Measurements from ENCODE around the gene MTMR11.

Gene MTMR11

DNA sequence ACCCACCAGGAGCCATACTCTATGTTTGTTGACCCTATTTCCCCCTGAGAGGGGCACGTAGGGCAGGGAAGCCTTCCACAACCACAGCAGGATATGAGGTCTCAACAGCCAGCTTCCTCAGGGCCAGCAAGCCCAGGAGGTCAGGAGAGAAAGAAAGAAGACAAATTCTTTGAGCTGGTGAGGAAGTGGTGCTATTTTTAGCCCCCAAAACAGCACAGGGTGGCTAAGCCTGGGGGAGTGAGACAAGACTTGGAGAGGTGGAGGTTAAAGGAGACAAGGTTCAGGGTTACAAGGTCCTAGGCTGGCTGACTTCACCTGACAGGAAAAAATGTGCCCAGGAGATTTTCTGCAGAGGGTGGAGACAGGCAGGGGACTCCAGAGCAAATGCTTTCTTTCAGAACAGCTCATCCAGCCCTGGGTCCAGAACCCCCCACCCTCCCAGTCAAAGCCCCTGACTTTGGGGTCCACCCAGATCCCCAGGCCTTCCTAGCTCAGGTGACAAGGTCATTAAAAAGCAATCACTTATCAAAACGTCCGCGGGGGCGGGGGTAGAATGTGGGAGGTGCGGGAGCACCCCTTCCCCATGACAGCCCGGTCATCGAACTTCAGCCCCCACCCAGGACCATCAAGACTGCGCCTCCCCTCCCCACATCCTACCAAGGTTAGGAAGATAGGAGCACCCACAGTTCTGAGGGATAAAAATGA lies 20.3 kb downstream of the MTMR11 start:
- DNase-seq (ENCODE audit: insufficient read length) (no peak), FAIRE-seq (no peak)
- TF ChIP-seq POLR2AphosphoS5 (IDR thresholded peaks at IDR 0.05; ENCODE audit: low read depth, low read length) (no peak), TAF1 (IDR thresholded peaks at IDR 0.05; ENCODE audit: borderline replicate concordance, low read depth, low read length) (no peak), POLR2A (IDR thresholded peaks at IDR 0.05; ENCODE audit: low read depth, low read length) (no peak)

DNA sequence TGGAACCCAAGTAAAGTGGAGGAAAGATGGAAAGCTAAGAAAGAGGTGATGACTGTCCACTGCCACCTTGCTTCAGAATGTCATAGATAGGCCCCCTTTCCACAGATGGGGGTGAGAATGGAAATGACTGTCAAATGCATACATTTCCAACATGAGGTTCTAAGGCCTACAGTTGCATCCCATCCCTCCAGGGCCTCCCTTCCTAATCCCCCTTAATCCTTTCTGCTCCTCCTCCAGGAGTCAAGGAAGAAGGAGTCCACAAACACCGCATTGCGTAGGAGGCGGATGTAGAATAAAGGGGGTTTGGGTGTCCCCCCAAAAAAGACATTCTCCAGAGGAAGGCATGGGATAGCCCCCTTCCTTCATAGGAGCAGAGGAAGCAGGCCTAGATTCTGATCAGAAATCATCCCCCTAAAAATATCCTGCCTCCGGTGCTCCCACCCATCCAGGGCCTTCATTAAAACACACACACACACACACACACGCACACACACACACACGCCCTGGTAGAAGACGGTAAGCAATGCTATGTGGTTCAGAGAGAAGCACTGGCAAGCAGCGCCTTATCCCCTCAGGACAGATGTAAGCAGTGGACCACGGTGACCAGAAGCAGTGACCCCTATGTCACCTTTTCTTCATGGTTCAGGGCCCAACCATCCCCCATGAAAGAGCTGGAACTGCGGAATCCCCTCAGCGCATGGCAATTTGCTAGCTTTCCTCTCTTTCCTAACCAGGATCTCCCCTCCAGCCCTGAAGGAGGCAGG lies 21.1 kb downstream of the MTMR11 start:
- TF ChIP-seq TAF1 (IDR thresholded peaks at IDR 0.05; ENCODE audit: borderline replicate concordance, low read depth, low read length) (no peak), POLR2A (IDR thresholded peaks at IDR 0.05; ENCODE audit: low read depth, low read length) (no peak)
- FAIRE-seq (no peak), DNase-seq (ENCODE audit: insufficient read length) (no peak)

DNA sequence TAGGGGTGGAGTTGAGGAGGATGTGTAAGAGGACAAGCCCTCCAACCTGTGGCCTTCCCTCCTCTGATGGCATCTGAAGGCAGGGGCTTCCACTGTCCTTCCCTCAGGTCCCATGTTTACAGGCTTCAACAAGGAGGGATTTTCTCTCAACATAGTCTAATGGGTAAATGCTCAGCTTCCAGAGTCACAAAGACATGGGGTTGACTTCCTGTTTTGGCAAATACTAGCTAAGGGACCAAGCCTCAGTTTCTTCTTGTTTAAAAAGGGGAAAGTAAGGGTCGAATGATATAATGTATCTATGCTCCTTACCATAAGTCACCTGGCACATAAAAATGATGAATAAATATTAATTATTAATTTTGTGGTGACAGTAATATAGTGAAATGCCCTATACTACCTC lies 22.1 kb downstream of the MTMR11 start:
- FAIRE-seq (no peak), DNase-seq (ENCODE audit: insufficient read length) (no peak)
- TF ChIP-seq POLR2A (IDR thresholded peaks at IDR 0.05; ENCODE audit: low read depth, low read length) = no peak
- TF ChIP-seq POLR2AphosphoS5 (IDR thresholded peaks at IDR 0.05; ENCODE audit: low read depth, low read length) = no peak
- TF ChIP-seq TAF1 (IDR thresholded peaks at IDR 0.05; ENCODE audit: borderline replicate concordance, low read depth, low read length) = no peak

DNA sequence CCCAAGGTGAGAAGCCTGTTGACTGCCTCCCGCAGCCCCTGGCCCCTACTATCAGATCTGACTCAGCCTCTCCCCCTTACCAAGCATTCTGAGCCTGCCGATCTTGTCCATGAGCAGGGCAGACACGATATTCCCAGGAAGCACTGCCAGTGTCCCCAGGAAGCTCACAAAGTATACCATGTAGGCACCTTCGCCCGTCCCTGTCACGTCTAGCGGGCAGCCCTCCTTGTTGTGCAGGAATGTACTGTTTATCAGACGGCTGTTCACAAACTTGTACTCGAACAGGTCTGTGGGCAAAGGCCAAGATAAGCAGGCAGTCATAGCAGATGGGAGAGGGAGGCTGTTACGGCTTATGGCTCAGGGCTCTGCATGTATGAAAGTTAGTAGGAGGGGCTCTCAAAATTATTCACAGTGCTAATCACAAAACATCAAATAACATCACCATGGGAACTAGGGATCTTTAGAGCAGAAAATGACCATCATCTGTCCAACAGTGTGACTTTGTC lies 30.1 kb downstream of the MTMR11 start:
- no peak for DNase-seq (ENCODE audit: insufficient read length)

DNA sequence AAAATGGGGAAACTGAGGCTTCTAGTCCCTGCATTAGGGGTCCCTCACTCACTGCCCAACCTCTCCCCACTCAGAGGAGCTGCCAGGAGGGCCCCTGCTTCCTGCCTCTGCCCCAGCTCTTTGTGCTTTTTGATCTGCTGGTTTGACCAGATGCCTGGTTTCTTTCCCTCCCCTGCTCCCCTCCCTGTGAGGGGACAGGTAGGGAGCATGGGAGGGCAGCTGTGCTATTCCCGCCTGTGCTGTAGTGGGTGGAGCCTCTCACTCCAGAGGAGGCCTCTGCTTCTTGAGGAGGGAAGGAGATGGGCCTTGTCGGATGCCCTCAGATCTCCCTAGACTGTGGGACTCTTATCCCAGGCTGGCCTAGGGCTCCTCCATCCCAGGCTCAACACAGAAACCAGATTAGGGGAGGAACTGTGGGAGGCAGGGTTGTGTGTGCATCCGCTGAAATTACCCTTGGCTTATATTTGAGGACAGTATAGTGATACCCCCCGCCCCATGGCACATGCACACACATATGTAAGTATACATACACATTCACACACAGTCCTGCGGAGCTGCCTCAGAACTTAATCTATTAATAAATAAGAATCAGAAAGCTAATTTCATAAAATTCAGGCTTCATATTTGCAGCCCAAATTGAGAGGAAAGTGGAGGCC lies 32.7 kb downstream of the MTMR11 start:
- no peak for TF ChIP-seq POLR2A (IDR thresholded peaks at IDR 0.05; ENCODE audit: low read depth, low read length)
- TF ChIP-seq TAF1 (IDR thresholded peaks at IDR 0.05; ENCODE audit: borderline replicate concordance, low read depth, low read length) = no peak
- TF ChIP-seq POLR2AphosphoS5 (IDR thresholded peaks at IDR 0.05; ENCODE audit: low read depth, low read length) = no peak
- FAIRE-seq (no peak), DNase-seq (ENCODE audit: insufficient read length) (no peak)

More for the DNA sequence above, 30.1 kb downstream of the MTMR11 start:
- TF ChIP-seq TAF1 (IDR thresholded peaks at IDR 0.05; ENCODE audit: borderline replicate concordance, low read depth, low read length) = no peak
- TF ChIP-seq POLR2AphosphoS5 (IDR thresholded peaks at IDR 0.05; ENCODE audit: low read depth, low read length) = no peak
- TF ChIP-seq POLR2A (IDR thresholded peaks at IDR 0.05; ENCODE audit: low read depth, low read length) = no peak
- FAIRE-seq = no peak

DNA sequence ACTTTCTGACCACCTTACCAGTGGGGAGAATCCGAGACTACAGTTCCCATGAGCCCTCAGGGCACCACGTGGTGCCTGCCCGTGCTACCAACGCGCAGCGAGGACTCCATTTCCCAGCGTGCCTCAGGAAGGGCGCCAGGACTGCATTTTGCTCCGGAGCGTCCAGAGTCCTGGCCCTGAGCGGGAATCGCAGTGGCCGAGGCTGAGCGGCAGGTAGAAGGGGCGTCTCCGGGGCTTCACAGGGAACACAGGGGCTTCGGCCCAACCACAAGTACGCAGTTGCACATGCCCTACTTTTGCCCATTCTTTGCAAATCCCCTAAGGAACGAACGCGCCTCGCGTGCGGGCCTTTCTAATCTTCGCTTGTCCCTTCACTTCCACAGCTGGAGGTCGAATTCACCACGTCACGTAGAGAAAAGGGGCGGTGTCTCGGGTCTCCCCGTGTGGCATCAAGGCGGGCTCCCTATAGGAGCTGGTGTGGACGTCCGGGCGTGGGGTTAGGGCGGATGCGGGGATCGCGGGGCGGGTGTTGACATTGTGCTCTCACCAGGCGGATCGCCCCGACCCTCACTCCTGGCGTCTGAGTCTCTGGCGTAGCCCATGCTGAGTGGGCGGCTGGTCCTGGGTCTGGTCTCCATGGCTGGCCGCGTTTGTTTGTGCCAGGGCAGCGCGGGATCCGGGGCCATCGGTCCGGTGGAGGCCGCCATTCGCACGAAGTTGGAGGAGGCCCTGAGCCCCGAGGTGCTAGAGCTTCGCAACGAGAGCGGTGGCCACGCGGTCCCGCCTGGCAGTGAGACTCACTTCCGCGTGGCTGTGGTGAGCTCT lies 37.0 kb downstream of the MTMR11 start, which contains the start of gene BOLA1:
Gene BOLA1, plus strand, starts transcription at position 109 of the 825 bp plus-strand sequence. Its CDS starts 492 bp downstream, at position 601.
- TF ChIP-seq POLR2A (IDR thresholded peaks at IDR 0.05; ENCODE audit: low read depth, low read length) = peak; percentile 54; the same call in 1 of the 2 replicates
- TF ChIP-seq TAF1 (IDR thresholded peaks at IDR 0.05; ENCODE audit: borderline replicate concordance, low read depth, low read length) = no peak
- TF ChIP-seq POLR2AphosphoS5 (IDR thresholded peaks at IDR 0.05; ENCODE audit: low read depth, low read length) = peak; percentile 65; the same call in 1 of the 2 replicates
- FAIRE-seq (peak; percentile 99), DNase-seq (ENCODE audit: insufficient read length) (peak; percentile 97)

DNA sequence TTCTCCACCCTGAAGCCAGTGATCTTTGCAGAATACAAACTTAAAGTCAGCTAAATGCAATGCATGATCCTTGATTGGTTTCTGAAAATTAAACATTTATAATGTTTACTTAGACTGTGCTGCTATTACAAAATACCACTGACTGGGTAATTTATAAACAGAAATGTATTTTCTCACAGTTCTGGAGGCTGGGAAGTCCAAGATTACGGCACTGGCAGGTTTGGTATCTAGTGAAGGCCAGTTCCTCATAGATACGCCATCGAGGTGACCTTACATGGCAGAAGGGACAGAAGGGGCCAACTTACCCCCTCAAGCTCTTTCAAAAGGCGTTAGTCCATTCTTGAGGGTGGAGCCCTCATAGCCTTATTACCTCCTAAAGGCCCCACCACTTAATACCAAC lies 40.1 kb downstream of the MTMR11 start:
- TF ChIP-seq TAF1 (IDR thresholded peaks at IDR 0.05; ENCODE audit: borderline replicate concordance, low read depth, low read length) (no peak), POLR2A (IDR thresholded peaks at IDR 0.05; ENCODE audit: low read depth, low read length) (no peak), POLR2AphosphoS5 (IDR thresholded peaks at IDR 0.05; ENCODE audit: low read depth, low read length) (no peak)
- DNase-seq (ENCODE audit: insufficient read length) = no peak
- no peak for FAIRE-seq

DNA sequence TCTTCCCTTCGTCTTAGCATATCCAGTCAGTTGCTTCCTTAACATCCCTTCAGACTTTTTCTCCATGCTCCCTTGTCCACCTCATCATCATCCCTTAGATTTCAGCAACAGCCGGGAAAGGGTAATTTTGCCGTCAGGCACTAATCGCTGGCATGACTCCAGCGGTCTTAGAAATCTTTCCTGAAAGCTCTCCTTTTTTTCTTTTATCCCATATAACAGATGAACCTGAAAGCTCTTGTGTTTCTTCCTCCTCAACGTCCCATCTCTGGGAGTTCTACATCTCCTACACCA lies 47.7 kb downstream of the MTMR11 start:
- DNase-seq (ENCODE audit: insufficient read length) (no peak), FAIRE-seq (no peak)
- TF ChIP-seq POLR2A (IDR thresholded peaks at IDR 0.05; ENCODE audit: low read depth, low read length) (no peak), POLR2AphosphoS5 (IDR thresholded peaks at IDR 0.05; ENCODE audit: low read depth, low read length) (no peak), TAF1 (IDR thresholded peaks at IDR 0.05; ENCODE audit: borderline replicate concordance, low read depth, low read length) (no peak)

DNA sequence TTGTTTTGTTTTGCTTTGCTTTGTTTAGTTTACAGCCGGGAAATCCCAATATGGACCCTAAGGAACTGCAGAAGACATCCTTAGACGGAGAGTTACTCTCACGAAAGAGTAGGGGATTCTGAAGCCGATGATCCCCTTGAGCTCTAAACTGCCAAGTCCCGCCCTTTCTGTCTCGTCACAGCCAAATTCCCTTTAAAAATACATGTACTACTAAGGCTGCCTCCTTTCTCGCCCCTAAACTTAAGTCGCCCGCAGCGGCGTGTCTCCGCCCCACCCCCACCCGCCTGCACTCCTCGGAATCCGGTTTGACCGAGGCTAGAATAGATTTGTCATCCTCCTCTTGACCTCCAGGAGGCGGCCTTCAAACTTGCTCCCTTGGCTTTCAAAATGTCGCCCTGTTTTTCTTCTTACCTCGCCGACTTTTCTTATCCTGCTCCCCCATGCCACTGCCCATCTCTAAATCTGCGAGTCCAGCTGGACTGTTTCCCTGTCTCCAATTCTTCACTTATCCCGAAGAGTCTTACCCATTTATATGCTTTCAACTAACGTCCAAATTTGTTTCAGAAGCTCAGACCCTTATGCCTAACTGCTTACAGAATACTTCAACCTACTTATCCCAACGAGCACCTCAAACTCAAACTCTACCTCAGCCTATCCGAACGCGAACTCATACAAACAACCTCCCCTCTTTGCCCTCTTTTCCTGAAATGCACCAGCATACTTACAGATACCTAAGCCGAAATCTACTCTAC lies 48.3 kb downstream of the MTMR11 start:
- DNase-seq (ENCODE audit: insufficient read length) (peak; percentile 51), FAIRE-seq (peak; percentile 44)
- 0 out of 2 replicates have a peak, but pooled peaks have one; percentile 10 for TF ChIP-seq TAF1 (IDR thresholded peaks at IDR 0.05; ENCODE audit: borderline replicate concordance, low read depth, low read length)
- peak; percentile 75 for TF ChIP-seq POLR2A (IDR thresholded peaks at IDR 0.05; ENCODE audit: low read depth, low read length)
- peak; percentile 69; the same call in 1 of the 2 replicates for TF ChIP-seq POLR2AphosphoS5 (IDR thresholded peaks at IDR 0.05; ENCODE audit: low read depth, low read length)

Data from GM12892 (cell line).